HG03469 (cell line): Measurements from ENCODE around the gene ZNF606.

Experiments used
- ATAC-seq: cut with Tn5 transposase; IDR thresholded peaks from one replicate; pipeline ENCODE4 v1.9.1; 2021; ENCODE audit warnings: mild to moderate bottlenecking, moderate library complexity, moderate number of reproducible peaks; ENCODE audit not compliant: unreplicated experiment

ZNF606 gene

GRCh38 chr19:57934820-57935665 is 67.6 kb downstream of the ZNF606 start, which contains the start of gene ZNF418:
TSS of gene ZNF418 (minus strand) at chr19:57935402. CDS start at chr19:57933822, 1,580 bp downstream.
- no peak for ATAC-seq

GRCh38 chr19:57927587-57927986 is 75.0 kb downstream of the ZNF606 start:
- ATAC-seq = no peak
